HEK293 (cell line): Measurements from ENCODE around the gene STC2.

ENCODE experiments used
- ZFP37 ChIP-seq: fragments of 450-650 bp; formaldehyde crosslinking; IDR thresholded peaks from 2 replicates; pipeline ENCODE4 v1.5.1; 2016; ENCODE audit warnings: missing biosample characterization, missing genetic modification characterization
- TF ChIP-seq, protein P1 (sequence below): fragments of 450-650 bp; IDR thresholded peaks from 2 replicates; pipeline ENCODE4 v1.5.1; 2018; ENCODE audit warnings: missing biosample characterization, mild to moderate bottlenecking, missing genetic modification characterization

DNA sequence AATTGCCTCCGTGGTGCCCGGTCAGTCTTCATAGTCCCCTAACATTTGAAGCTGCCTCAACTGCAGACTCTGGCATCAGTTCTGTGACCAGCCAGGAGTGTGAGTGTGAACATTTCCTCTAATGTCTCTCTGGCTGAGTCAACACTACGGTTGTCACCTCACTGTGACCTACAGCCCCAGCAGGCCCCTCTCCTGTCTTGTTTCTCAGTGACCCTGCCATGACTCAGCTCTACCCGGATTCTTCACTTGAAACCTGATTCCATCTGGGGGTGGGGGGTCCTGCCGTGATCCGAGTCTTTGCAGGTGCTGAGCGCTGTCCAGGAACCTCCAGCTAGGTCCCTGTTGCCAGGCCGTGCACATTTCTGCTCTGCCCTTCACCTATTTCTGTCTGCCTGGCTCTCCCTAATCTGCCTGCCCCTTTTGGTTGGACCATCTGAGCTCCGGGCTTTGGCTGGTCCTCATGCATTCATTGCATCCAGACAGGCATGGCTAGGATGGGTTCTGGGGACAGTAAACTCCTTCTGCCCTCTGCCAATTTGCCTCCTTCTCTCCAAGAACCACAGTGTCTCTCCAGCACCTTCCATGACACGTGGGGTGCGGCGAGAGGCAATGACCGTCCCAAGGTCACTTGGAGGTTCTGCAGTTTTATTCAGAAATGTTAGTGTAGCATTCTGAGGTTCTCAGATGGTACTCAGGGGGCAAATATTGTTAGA is 24.2 kb downstream of the STC2 start:
- TF ChIP-seq, protein P1, sequence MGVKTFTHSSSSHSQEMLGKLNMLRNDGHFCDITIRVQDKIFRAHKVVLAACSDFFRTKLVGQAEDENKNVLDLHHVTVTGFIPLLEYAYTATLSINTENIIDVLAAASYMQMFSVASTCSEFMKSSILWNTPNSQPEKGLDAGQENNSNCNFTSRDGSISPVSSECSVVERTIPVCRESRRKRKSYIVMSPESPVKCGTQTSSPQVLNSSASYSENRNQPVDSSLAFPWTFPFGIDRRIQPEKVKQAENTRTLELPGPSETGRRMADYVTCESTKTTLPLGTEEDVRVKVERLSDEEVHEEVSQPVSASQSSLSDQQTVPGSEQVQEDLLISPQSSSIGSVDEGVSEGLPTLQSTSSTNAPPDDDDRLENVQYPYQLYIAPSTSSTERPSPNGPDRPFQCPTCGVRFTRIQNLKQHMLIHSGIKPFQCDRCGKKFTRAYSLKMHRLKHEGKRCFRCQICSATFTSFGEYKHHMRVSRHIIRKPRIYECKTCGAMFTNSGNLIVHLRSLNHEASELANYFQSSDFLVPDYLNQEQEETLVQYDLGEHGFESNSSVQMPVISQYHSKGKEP (tag by site-specific recombination): no peak
- TF ChIP-seq ZFP37 (tag by site-specific recombination): no peak
